HG03280 (cell line): Measurements from ENCODE around the gene CLCN5.

ENCODE experiments used
- ATAC-seq: cut with Tn5 transposase; IDR thresholded peaks from one replicate; pipeline ENCODE4 v1.9.1; 2021; ENCODE audit warnings: mild to moderate bottlenecking, moderate library complexity; ENCODE audit not compliant: unreplicated experiment

CLCN5 gene

GRCh38 chrX:50075630-50076339 is 153.4 kb downstream of the CLCN5 start:
- no peak for ATAC-seq

- ATAC-seq, result no peak
These were observed 159.0 kb downstream of the CLCN5 start for GRCh38 chrX:50081282-50081889.

GRCh38 chrX:50082741-50083140 is 160.3 kb downstream of the CLCN5 start:
- no peak for ATAC-seq

GRCh38 chrX:50088645-50089044 is 166.2 kb downstream of the CLCN5 start:
- ATAC-seq, result no peak

GRCh38 chrX:50093625-50094024 is 171.2 kb downstream of the CLCN5 start:
- no peak for ATAC-seq

GRCh38 chrX:50097071-50097470 is 174.7 kb downstream of the CLCN5 start:
- no peak for ATAC-seq

- no peak for ATAC-seq
These were observed 175.8 kb downstream of the CLCN5 start for GRCh38 chrX:50098241-50098640.

GRCh38 chrX:50098749-50099148 is 176.4 kb downstream of the CLCN5 start:
- no peak for ATAC-seq

- ATAC-seq, result no peak
These were observed 176.9 kb downstream of the CLCN5 start for GRCh38 chrX:50099331-50099730.

- no peak for ATAC-seq
These were observed 177.8 kb downstream of the CLCN5 start for GRCh38 chrX:50100188-50100587.

- no peak for ATAC-seq
These were observed 180.8 kb downstream of the CLCN5 start for GRCh38 chrX:50103176-50103575.

GRCh38 chrX:50103866-50104566 is 181.6 kb downstream of the CLCN5 start:
- no peak for ATAC-seq

- ATAC-seq, result no peak
These were observed 183.8 kb downstream of the CLCN5 start for GRCh38 chrX:50106051-50106675.

GRCh38 chrX:50107470-50107869 is 185.1 kb downstream of the CLCN5 start:
- ATAC-seq, result no peak

- ATAC-seq, result no peak
These were observed 185.9 kb downstream of the CLCN5 start for GRCh38 chrX:50108264-50108663.

GRCh38 chrX:50111742-50112141 is 189.3 kb downstream of the CLCN5 start:
- no peak for ATAC-seq

- no peak for ATAC-seq
These were observed 191.7 kb downstream of the CLCN5 start for GRCh38 chrX:50114113-50114512.

GRCh38 chrX:50115973-50116372 is 193.6 kb downstream of the CLCN5 start:
- ATAC-seq, result no peak

GRCh38 chrX:50117476-50117875 is 195.1 kb downstream of the CLCN5 start:
- no peak for ATAC-seq

GRCh38 chrX:50125480-50125879 is 203.1 kb downstream of the CLCN5 start:
- ATAC-seq, result no peak

- ATAC-seq, result no peak
These were observed 225.6 kb downstream of the CLCN5 start for GRCh38 chrX:50147972-50148371.
